HG03066 (cell line): ENCODE results near the gene GUCY1A1.

Experiments
- ATAC-seq: cut with Tn5 transposase; IDR thresholded peaks from one replicate; pipeline ENCODE4 v1.9.1; 2021; ENCODE audit warnings: low read depth; ENCODE audit not compliant: unreplicated experiment

GUCY1A1 gene

GRCh38 chr4:155734065-155734464, 67.4 kb downstream of the GUCY1A1 start:
- ATAC-seq, result no peak

GRCh38 chr4:155734951-155735350, 68.3 kb downstream of the GUCY1A1 start:
- ATAC-seq, result no peak

- ATAC-seq, result no peak
These were observed 68.8 kb downstream of the GUCY1A1 start for GRCh38 chr4:155735496-155735895.

GRCh38 chr4:155738548-155738947, 71.9 kb downstream of the GUCY1A1 start:
- no peak for ATAC-seq

GRCh38 chr4:155741546-155741945, 74.9 kb downstream of the GUCY1A1 start:
- ATAC-seq, result no peak

- no peak for ATAC-seq
These were observed 75.8 kb downstream of the GUCY1A1 start for GRCh38 chr4:155742310-155743015.

- ATAC-seq, result no peak
These were observed 79.3 kb downstream of the GUCY1A1 start for GRCh38 chr4:155745984-155746383.

GRCh38 chr4:155748039-155748438, 81.4 kb downstream of the GUCY1A1 start:
- no peak for ATAC-seq

- ATAC-seq, result no peak
These were observed 82.4 kb downstream of the GUCY1A1 start for GRCh38 chr4:155749041-155749440.

GRCh38 chr4:155751569-155751968, 84.9 kb downstream of the GUCY1A1 start:
- ATAC-seq, result no peak

GRCh38 chr4:155757745-155758265, 91.2 kb downstream of the GUCY1A1 start:
- no peak for ATAC-seq

GRCh38 chr4:155758481-155759371, 92.1 kb downstream of the GUCY1A1 start, which contains the start of gene GUCY1B1:
GUCY1B1 (plus strand) TSS chr4:155759021; CDS start chr4:155759141, 120 bp downstream.
- peak; percentile 94 for ATAC-seq

- peak; percentile 18 for ATAC-seq
These were observed 93.0 kb downstream of the GUCY1A1 start for GRCh38 chr4:155759372-155760252.

GRCh38 chr4:155761047-155761446, 94.4 kb downstream of the GUCY1A1 start:
- ATAC-seq, result no peak

- ATAC-seq, result no peak
These were observed 95.3 kb downstream of the GUCY1A1 start for GRCh38 chr4:155761916-155762315.

GRCh38 chr4:155762334-155762733, 95.7 kb downstream of the GUCY1A1 start:
- no peak for ATAC-seq

- no peak for ATAC-seq
These were observed 96.9 kb downstream of the GUCY1A1 start for GRCh38 chr4:155763551-155763950.

GRCh38 chr4:155765149-155765548, 98.5 kb downstream of the GUCY1A1 start:
- no peak for ATAC-seq

- ATAC-seq, result no peak
These were observed 100.0 kb downstream of the GUCY1A1 start for GRCh38 chr4:155766622-155767021.

GRCh38 chr4:155768370-155768769, 101.7 kb downstream of the GUCY1A1 start:
- no peak for ATAC-seq
